HEK293 (cell line): ENCODE results near the gene NCOA7.
A peak's percentile ranks its signal among the peaks of the same experiment; 100 is the strongest.

Experiments used
- HOXC10 ChIP-seq: sonication (generic); formaldehyde crosslinking; IDR thresholded peaks from 2 replicates; pipeline ENCODE4 v1.8.1; 2023; ENCODE audit warnings: mild to moderate bottlenecking, missing genetic modification reagents
- IKZF3 ChIP-seq: fragments of 450-650 bp; IDR thresholded peaks from 2 replicates; pipeline ENCODE4 v1.5.0; 2018; ENCODE audit warnings: missing biosample characterization, mild to moderate bottlenecking, missing genetic modification characterization, moderate library complexity
- KLF10 ChIP-seq: fragments of 450-650 bp; IDR thresholded peaks from 2 replicates; pipeline ENCODE4 v1.5.1; 2018; ENCODE audit warnings: missing biosample characterization, mild to moderate bottlenecking, missing genetic modification characterization
- KLF7 ChIP-seq: fragments of 450-650 bp; formaldehyde crosslinking; IDR thresholded peaks from 2 replicates; pipeline ENCODE4 v1.5.1; 2016; ENCODE audit warnings: missing biosample characterization, missing genetic modification characterization, borderline replicate concordance
- KLF9 ChIP-seq: fragments of 450-650 bp; formaldehyde crosslinking; IDR thresholded peaks from 2 replicates; pipeline ENCODE4 v1.5.1; 2016; ENCODE audit warnings: missing biosample characterization, missing genetic modification characterization, low read depth
- OSR2 ChIP-seq: fragments of 450-650 bp; formaldehyde crosslinking; IDR thresholded peaks from 2 replicates; pipeline ENCODE4 v1.5.1; 2016; ENCODE audit warnings: missing biosample characterization, missing genetic modification characterization
- ZFP3 ChIP-seq: fragments of 450-650 bp; formaldehyde crosslinking; IDR thresholded peaks from 2 replicates; pipeline ENCODE4 v1.5.1; 2016; ENCODE audit warnings: low read depth, missing biosample characterization, missing genetic modification characterization
- ZNF221 ChIP-seq: fragments of 450-650 bp; formaldehyde crosslinking; IDR thresholded peaks from 2 replicates; pipeline ENCODE4 v1.5.1; 2017; ENCODE audit warnings: missing biosample characterization, missing genetic modification characterization, borderline replicate concordance
- ZNF391 ChIP-seq: fragments of 450-650 bp; formaldehyde crosslinking; IDR thresholded peaks from 2 replicates; pipeline ENCODE4 v1.5.1; 2016; ENCODE audit warnings: low read depth, missing biosample characterization, missing genetic modification characterization, borderline replicate concordance
- ZNF548 ChIP-seq: fragments of 450-650 bp; formaldehyde crosslinking; IDR thresholded peaks from 2 replicates; pipeline ENCODE4 v1.5.1; 2016; ENCODE audit warnings: missing biosample characterization, missing genetic modification characterization
- ZNF558 ChIP-seq: fragments of 450-650 bp; formaldehyde crosslinking; IDR thresholded peaks from 2 replicates; pipeline ENCODE4 v1.5.1; 2016; ENCODE audit warnings: missing biosample characterization, missing genetic modification characterization
- ZNF76 ChIP-seq: fragments of 450-650 bp; formaldehyde crosslinking; IDR thresholded peaks from 2 replicates; pipeline ENCODE4; 2016; ENCODE audit warnings: low read depth, missing biosample characterization, missing genetic modification characterization, borderline replicate concordance
- TF ChIP-seq, protein P1 (sequence below): fragments of 450-650 bp; formaldehyde crosslinking; IDR thresholded peaks from 2 replicates; pipeline ENCODE4 v1.5.1; 2016; ENCODE audit warnings: missing biosample characterization, missing genetic modification characterization
- TF ChIP-seq, protein P2 (sequence below): fragments of 450-650 bp; formaldehyde crosslinking; conservative IDR thresholded peaks from 2 replicates; pipeline ENCODE4 v1.5.1; 2016; ENCODE audit warnings: low read depth, missing biosample characterization, missing genetic modification characterization
- TF ChIP-seq, protein P3 (sequence below): fragments of 450-650 bp; formaldehyde crosslinking; IDR thresholded peaks from 2 replicates; pipeline ENCODE4 v1.5.1; 2016; ENCODE audit warnings: missing biosample characterization, missing genetic modification characterization
- TF ChIP-seq, protein P4 (sequence below): fragments of 450-650 bp; formaldehyde crosslinking; IDR thresholded peaks from 2 replicates; pipeline ENCODE4 v1.5.1; 2016; ENCODE audit warnings: missing biosample characterization, missing genetic modification characterization
- TF ChIP-seq, protein P5 (sequence below): fragments of 450-650 bp; formaldehyde crosslinking; IDR thresholded peaks from 2 replicates; pipeline ENCODE4 v1.5.1; 2016; ENCODE audit warnings: missing biosample characterization, missing genetic modification characterization
- TF ChIP-seq, protein P6 (sequence below): fragments of 450-650 bp; formaldehyde crosslinking; IDR thresholded peaks from 2 replicates; pipeline ENCODE4 v1.5.1; 2016; ENCODE audit warnings: missing biosample characterization, missing genetic modification characterization, borderline replicate concordance
- TF ChIP-seq, protein P7 (sequence below): fragments of 450-650 bp; formaldehyde crosslinking; IDR thresholded peaks from 2 replicates; pipeline ENCODE4 v1.5.1; 2016; ENCODE audit warnings: missing biosample characterization, missing genetic modification characterization

The NCOA7 gene

DNA sequence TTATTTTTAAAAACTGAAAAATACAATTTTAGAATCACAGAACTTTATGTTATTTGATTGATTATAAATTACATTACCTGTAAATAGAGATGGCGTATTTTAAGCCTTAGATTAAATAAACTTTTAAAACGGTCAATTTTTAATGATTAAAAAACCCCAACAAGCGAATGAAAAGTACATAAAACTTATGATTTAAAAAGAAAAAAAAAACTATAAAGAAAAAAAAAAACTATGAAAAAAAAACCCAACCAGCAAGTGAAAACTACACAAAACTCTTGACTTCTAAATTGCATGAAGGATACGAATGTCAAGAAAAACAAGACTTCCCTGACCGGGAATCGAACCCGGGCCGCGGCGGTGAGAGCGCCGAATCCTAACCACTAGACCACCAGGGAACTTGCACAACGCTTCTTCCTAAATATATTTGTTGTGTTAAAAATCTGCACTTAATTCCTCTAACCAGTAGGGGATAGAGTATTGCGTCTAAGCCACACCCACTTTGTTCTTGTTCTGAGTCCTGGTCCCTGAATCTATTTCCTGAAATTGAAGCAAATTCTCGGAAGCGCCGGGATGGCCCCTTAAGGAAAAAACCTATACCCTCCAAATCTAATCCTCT, 10.7 kb upstream of the NCOA7 start (continued):
- TF ChIP-seq ZNF391 (tag by site-specific recombination) (peak; percentile 91; the same call in 1 of the 2 replicates), KLF9 (tag by site-specific recombination) (peak; percentile 96), ZNF76 (tag by site-specific recombination) (peak; percentile 54; the same call in 1 of the 2 replicates), ZNF221 (no peak; the same call in 1 of the 2 replicates), ZNF548 (tag by site-specific recombination) (no peak), KLF10 (peak; percentile 91), HOXC10 (CRISPR knock-in tag) (no peak), OSR2 (tag by site-specific recombination) (no peak), IKZF3 (tag by site-specific recombination) (peak; percentile 83), ZFP3 (tag by site-specific recombination) (no peak), KLF7 (tag by site-specific recombination) (peak; percentile 87), ZNF558 (peak; percentile 58)
- TF ChIP-seq, protein P1, sequence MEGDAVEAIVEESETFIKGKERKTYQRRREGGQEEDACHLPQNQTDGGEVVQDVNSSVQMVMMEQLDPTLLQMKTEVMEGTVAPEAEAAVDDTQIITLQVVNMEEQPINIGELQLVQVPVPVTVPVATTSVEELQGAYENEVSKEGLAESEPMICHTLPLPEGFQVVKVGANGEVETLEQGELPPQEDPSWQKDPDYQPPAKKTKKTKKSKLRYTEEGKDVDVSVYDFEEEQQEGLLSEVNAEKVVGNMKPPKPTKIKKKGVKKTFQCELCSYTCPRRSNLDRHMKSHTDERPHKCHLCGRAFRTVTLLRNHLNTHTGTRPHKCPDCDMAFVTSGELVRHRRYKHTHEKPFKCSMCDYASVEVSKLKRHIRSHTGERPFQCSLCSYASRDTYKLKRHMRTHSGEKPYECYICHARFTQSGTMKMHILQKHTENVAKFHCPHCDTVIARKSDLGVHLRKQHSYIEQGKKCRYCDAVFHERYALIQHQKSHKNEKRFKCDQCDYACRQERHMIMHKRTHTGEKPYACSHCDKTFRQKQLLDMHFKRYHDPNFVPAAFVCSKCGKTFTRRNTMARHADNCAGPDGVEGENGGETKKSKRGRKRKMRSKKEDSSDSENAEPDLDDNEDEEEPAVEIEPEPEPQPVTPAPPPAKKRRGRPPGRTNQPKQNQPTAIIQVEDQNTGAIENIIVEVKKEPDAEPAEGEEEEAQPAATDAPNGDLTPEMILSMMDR: peak; percentile 55; the same call in 1 of the 2 replicates
- TF ChIP-seq, protein P2, sequence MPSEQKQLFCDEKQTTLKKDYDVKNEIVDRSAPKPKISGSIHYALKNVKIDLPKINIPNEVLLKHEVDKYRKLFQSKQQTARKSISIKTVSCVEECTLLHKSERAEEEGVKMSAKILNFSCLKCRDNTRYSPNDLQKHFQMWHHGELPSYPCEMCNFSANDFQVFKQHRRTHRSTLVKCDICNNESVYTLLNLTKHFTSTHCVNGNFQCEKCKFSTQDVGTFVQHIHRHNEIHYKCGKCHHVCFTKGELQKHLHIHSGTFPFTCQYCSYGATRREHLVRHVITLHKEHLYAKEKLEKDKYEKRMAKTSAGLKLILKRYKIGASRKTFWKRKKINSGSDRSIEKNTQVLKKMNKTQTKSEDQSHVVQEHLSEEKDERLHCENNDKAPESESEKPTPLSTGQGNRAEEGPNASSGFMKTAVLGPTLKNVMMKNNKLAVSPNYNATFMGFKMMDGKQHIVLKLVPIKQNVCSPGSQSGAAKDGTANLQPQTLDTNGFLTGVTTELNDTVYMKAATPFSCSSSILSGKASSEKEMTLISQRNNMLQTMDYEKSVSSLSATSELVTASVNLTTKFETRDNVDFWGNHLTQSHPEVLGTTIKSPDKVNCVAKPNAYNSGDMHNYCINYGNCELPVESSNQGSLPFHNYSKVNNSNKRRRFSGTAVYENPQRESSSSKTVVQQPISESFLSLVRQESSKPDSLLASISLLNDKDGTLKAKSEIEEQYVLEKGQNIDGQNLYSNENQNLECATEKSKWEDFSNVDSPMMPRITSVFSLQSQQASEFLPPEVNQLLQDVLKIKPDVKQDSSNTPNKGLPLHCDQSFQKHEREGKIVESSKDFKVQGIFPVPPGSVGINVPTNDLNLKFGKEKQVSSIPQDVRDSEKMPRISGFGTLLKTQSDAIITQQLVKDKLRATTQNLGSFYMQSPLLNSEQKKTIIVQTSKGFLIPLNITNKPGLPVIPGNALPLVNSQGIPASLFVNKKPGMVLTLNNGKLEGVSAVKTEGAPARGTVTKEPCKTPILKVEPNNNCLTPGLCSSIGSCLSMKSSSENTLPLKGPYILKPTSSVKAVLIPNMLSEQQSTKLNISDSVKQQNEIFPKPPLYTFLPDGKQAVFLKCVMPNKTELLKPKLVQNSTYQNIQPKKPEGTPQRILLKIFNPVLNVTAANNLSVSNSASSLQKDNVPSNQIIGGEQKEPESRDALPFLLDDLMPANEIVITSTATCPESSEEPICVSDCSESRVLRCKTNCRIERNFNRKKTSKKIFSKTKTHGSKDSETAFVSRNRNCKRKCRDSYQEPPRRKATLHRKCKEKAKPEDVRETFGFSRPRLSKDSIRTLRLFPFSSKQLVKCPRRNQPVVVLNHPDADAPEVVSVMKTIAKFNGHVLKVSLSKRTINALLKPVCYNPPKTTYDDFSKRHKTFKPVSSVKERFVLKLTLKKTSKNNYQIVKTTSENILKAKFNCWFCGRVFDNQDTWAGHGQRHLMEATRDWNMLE (tag by site-specific recombination): peak; percentile 28; the same call in 1 of the 2 replicates
- TF ChIP-seq, protein P3, sequence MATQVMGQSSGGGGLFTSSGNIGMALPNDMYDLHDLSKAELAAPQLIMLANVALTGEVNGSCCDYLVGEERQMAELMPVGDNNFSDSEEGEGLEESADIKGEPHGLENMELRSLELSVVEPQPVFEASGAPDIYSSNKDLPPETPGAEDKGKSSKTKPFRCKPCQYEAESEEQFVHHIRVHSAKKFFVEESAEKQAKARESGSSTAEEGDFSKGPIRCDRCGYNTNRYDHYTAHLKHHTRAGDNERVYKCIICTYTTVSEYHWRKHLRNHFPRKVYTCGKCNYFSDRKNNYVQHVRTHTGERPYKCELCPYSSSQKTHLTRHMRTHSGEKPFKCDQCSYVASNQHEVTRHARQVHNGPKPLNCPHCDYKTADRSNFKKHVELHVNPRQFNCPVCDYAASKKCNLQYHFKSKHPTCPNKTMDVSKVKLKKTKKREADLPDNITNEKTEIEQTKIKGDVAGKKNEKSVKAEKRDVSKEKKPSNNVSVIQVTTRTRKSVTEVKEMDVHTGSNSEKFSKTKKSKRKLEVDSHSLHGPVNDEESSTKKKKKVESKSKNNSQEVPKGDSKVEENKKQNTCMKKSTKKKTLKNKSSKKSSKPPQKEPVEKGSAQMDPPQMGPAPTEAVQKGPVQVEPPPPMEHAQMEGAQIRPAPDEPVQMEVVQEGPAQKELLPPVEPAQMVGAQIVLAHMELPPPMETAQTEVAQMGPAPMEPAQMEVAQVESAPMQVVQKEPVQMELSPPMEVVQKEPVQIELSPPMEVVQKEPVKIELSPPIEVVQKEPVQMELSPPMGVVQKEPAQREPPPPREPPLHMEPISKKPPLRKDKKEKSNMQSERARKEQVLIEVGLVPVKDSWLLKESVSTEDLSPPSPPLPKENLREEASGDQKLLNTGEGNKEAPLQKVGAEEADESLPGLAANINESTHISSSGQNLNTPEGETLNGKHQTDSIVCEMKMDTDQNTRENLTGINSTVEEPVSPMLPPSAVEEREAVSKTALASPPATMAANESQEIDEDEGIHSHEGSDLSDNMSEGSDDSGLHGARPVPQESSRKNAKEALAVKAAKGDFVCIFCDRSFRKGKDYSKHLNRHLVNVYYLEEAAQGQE (tag by site-specific recombination): peak; percentile 37; the same call in 1 of the 2 replicates
- TF ChIP-seq, protein P4, sequence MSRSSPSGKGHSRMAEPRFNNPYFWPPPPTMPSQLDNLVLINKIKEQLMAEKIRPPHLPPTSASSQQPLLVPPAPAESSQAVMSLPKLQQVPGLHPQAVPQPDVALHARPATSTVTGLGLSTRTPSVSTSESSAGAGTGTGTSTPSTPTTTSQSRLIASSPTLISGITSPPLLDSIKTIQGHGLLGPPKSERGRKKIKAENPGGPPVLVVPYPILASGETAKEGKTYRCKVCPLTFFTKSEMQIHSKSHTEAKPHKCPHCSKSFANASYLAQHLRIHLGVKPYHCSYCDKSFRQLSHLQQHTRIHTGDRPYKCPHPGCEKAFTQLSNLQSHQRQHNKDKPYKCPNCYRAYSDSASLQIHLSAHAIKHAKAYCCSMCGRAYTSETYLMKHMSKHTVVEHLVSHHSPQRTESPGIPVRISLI (tag by site-specific recombination): peak; percentile 98
- TF ChIP-seq, protein P5, sequence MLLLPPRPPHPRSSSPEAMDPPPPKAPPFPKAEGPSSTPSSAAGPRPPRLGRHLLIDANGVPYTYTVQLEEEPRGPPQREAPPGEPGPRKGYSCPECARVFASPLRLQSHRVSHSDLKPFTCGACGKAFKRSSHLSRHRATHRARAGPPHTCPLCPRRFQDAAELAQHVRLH: peak; percentile 78; the same call in 1 of the 2 replicates
- TF ChIP-seq, protein P6, sequence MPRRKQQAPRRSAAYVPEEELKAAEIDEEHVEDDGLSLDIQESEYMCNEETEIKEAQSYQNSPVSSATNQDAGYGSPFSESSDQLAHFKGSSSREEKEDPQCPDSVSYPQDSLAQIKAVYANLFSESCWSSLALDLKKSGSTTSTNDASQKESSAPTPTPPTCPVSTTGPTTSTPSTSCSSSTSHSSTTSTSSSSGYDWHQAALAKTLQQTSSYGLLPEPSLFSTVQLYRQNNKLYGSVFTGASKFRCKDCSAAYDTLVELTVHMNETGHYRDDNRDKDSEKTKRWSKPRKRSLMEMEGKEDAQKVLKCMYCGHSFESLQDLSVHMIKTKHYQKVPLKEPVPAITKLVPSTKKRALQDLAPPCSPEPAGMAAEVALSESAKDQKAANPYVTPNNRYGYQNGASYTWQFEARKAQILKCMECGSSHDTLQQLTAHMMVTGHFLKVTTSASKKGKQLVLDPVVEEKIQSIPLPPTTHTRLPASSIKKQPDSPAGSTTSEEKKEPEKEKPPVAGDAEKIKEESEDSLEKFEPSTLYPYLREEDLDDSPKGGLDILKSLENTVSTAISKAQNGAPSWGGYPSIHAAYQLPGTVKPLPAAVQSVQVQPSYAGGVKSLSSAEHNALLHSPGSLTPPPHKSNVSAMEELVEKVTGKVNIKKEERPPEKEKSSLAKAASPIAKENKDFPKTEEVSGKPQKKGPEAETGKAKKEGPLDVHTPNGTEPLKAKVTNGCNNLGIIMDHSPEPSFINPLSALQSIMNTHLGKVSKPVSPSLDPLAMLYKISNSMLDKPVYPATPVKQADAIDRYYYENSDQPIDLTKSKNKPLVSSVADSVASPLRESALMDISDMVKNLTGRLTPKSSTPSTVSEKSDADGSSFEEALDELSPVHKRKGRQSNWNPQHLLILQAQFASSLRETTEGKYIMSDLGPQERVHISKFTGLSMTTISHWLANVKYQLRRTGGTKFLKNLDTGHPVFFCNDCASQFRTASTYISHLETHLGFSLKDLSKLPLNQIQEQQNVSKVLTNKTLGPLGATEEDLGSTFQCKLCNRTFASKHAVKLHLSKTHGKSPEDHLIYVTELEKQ (tag by site-specific recombination): 0 out of 2 replicates have a peak, but pooled peaks have one; percentile 59
- TF ChIP-seq, protein P7, sequence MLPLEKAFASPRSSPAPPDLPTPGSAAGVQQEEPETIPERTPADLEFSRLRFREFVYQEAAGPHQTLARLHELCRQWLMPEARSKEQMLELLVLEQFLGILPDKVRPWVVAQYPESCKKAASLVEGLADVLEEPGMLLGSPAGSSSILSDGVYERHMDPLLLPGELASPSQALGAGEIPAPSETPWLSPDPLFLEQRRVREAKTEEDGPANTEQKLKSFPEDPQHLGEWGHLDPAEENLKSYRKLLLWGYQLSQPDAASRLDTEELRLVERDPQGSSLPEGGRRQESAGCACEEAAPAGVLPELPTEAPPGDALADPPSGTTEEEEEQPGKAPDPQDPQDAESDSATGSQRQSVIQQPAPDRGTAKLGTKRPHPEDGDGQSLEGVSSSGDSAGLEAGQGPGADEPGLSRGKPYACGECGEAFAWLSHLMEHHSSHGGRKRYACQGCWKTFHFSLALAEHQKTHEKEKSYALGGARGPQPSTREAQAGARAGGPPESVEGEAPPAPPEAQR (tag by site-specific recombination): 0 out of 2 replicates have a peak, but pooled peaks have one; percentile 68
